VCaP (cell line): ENCODE data around the gene WFS1.

ENCODE experiments used
- H3K27ac ChIP-seq: fragments of 450-650 bp; 2 replicates; pipeline ENCODE4 v1.5.1; 2017
- CTCF ChIP-seq: fragments of 450-650 bp; conservative IDR thresholded peaks from 2 replicates; pipeline ENCODE4 v1.5.1; 2017; ENCODE audit warnings: mild to moderate bottlenecking, moderate library complexity

Gene WFS1

GRCh38 chr4:6246170-6246634 lies 23.4 kb upstream of the WFS1 start:
- no peak overlapping the region for H3K27ac ChIP-seq
- no peak for TF ChIP-seq CTCF

- TF ChIP-seq CTCF, result no peak
- no peak overlapping the region for H3K27ac ChIP-seq
Observed at GRCh38 chr4:6248394-6248793, 21.3 kb upstream of the WFS1 start.

GRCh38 chr4:6250235-6250983 lies 19.2 kb upstream of the WFS1 start:
- peak; percentile 80 for TF ChIP-seq CTCF
- H3K27ac ChIP-seq, result peak overlapping the region; percentile 46

- peak; percentile 33; the same call in 1 of the 2 replicates for TF ChIP-seq CTCF
- peak overlapping the region; percentile 46; the same call in 1 of the 2 replicates for H3K27ac ChIP-seq
Observed at GRCh38 chr4:6250984-6251295, 18.7 kb upstream of the WFS1 start.

- peak overlapping the region; percentile 46; the same call in 1 of the 2 replicates for H3K27ac ChIP-seq
- TF ChIP-seq CTCF, result no peak
Observed at GRCh38 chr4:6251365-6251764, 18.3 kb upstream of the WFS1 start.

GRCh38 chr4:6252051-6252450 lies 17.6 kb upstream of the WFS1 start:
- no peak for TF ChIP-seq CTCF
- no peak overlapping the region for H3K27ac ChIP-seq

GRCh38 chr4:6253111-6253510 lies 16.5 kb upstream of the WFS1 start:
- no peak overlapping the region for H3K27ac ChIP-seq
- no peak for TF ChIP-seq CTCF
